Right lobe of liver (tissue), 6 donors: ENCODE results near the gene MYOZ3. TPM values are rescaled to one million over a fixed set of nuclear protein-coding genes. Genes with fewer than 3 reads are reported as not detected.

Source experiments
- ATAC-seq, 4 donors: fragments of 200-7000 bp; cut with Tn5 transposase; one replicate each; pipeline ENCODE4 v1.9.1; 2020; ENCODE audit warnings: mild to moderate bottlenecking in 4 of 4, moderate library complexity in 4 of 4
- DNase-seq, 3 donors: peaks; one replicate each; pipeline ENCODE4 v3.0.0-alpha.2; 2020
- H3K27ac ChIP-seq, 3 donors: fragments of 200-600 bp; one replicate each; pipeline ENCODE4 v1.8.0; 2022
- H3K27me3 ChIP-seq, 2 donors: fragments of 200-600 bp; one replicate each; pipeline ENCODE4 v1.8.0; 2022
- H3K36me3 ChIP-seq, 4 donors: fragments of 200-600 bp; sonication (generic) in 1 of 4; one replicate each; pipeline versions ENCODE4 v1.5.1 to v1.8.0; 2017 to 2022; ENCODE audit warnings: control low read depth in 1 of 4
- H3K4me1 ChIP-seq, 4 donors: fragments of 200-600 bp; sonication (generic) in 1 of 4; one replicate each; pipeline versions ENCODE4 v1.5.1 to v1.8.0; 2017 to 2022; ENCODE audit warnings: control low read depth in 1 of 4
- H3K4me3 ChIP-seq, 3 donors: fragments of 200-600 bp; one replicate each; pipeline ENCODE4 v1.8.0; 2022
- H3K9me3 ChIP-seq, 4 donors: fragments of 200-600 bp; sonication (generic) in 1 of 4; one replicate each; pipeline versions ENCODE4 v1.5.1 to v1.8.0; 2017 to 2022; ENCODE audit warnings: control low read depth in 1 of 4
- POLR2A ChIP-seq: fragments of 450-650 bp; IDR thresholded peaks from one replicate; pipeline ENCODE4 v1.6.1; 2017; ENCODE audit warnings: antibody characterized with exemption, mild to moderate bottlenecking
- WGBS: methylation state at CpG from one replicate; pipeline ENCODE4 v1.1.6; 2018; ENCODE audit warnings: low coverage, low lambda C conversion rate; ENCODE audit not compliant: insufficient coverage; ENCODE audit errors: missing lambda C conversion rate; 5-methylcytosine and 5-hydroxymethylcytosine counted together
- intact Hi-C, 2 donors: fragments of 100-400 bp; cut with DNase I; formaldehyde crosslinking; loops; one replicate each; pipeline versions ENCODE4 v1.11.2 to v1.14.1; 2022
- total RNA-seq, 6 experiments: library from RNA; depleted of rRNA in 2 of 6; stranded (reverse); fragments of >200 nt in 2 of 6; fragmentation: NEBNext Ultra II Directional in 3 of 6; extraction: Animal tissue kit (Norgen Biotek cat#: 25700) in 3 of 6; gene quantifications; one replicate each; pipeline versions ENCODE4 v1.1.0 to v1.2.4, GENCODE V29; 2016 to 2023
- TF ChIP-seq, protein P1 (sequence below), 4 donors: fragments of 200-600 bp in 3 of 4; fragments of 450-650 bp in 1 of 4; IDR thresholded peaks; one replicate each; pipeline versions ENCODE4 v1.5.1 to v1.8.0; 2016 to 2022; ENCODE audit warnings: antibody characterized with exemption in 4 of 4, mild to moderate bottlenecking in 2 of 4
- donor health status: DM: no; HTN: yes; CAD: no.
- donor health status: DM: no; HTN: no; CAD: no.
- donor health status: DM: no; HTN: no; CAD: no.
- donor health status: DM: no; HTN: yes; CAD: no.
- donor health status: DM: no; HTN: yes; CAD: no.

The MYOZ3 gene
- total RNA-seq, 6 experiments from 2014 or later = 0.09 to 0.25 (median 0.12) TPM; not detected in 3

DNA sequence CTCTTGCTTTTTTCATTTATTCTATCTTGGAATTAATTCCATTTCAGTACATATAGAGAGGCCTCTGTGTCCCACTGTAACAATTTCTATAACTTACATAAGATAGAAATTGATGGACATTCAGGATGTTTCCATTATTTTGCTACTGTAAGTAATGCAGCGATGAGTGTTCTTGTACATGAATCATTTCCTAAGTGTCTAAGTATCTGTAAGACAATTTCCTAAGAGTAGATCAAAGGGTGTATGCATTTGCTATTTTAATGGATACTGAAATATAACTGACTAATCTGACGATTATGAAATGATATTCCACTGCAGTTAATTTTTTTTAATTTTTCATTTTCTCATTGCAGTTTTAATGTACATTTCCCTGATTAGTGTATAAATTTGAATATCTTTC, 62.8 kb downstream of the MYOZ3 start:
- H3K4me3 ChIP-seq = no peak overlapping the region
- no peak for TF ChIP-seq POLR2A
- TF ChIP-seq, protein P1, sequence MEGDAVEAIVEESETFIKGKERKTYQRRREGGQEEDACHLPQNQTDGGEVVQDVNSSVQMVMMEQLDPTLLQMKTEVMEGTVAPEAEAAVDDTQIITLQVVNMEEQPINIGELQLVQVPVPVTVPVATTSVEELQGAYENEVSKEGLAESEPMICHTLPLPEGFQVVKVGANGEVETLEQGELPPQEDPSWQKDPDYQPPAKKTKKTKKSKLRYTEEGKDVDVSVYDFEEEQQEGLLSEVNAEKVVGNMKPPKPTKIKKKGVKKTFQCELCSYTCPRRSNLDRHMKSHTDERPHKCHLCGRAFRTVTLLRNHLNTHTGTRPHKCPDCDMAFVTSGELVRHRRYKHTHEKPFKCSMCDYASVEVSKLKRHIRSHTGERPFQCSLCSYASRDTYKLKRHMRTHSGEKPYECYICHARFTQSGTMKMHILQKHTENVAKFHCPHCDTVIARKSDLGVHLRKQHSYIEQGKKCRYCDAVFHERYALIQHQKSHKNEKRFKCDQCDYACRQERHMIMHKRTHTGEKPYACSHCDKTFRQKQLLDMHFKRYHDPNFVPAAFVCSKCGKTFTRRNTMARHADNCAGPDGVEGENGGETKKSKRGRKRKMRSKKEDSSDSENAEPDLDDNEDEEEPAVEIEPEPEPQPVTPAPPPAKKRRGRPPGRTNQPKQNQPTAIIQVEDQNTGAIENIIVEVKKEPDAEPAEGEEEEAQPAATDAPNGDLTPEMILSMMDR (IDR thresholded peaks at IDR 0.05) = no peak
- ATAC-seq (no peak), DNase-seq (no peak)
- peaks cover 0 to 75% (median 21%) of the 10 kb centered on the region in 4 donors for H3K36me3 ChIP-seq
- no peak overlapping the region for H3K27ac ChIP-seq
- intact Hi-C loops = no loop called here
- H3K4me1 ChIP-seq = no peaks in the 10 kb centered on the region
- H3K9me3 ChIP-seq = no peaks in the 10 kb centered on the region
- no peaks in the 10 kb centered on the region for H3K27me3 ChIP-seq
- WGBS = 81% methylated on average over 2 of the region's 2 CpGs

Other genes starting within 250 kb of the MYOZ3 start
- gene CD74, start 248.3 kb upstream of the MYOZ3 start, total RNA-seq = 100 to 1,000 TPM in 5 of 6 experiments, 10 to 100 TPM in 1; 68.4 to 549 (median 211) TPM
- 100 to 1,000 TPM; 573 to 800 (median 663) TPM for gene RPS14, start 211.5 kb upstream of the MYOZ3 start, total RNA-seq
- 10 to 100 TPM; 38.1 to 97.5 (median 76.0) TPM for gene NDST1, start 153.1 kb upstream of the MYOZ3 start, total RNA-seq
- gene SYNPO, start 20.6 kb upstream of the MYOZ3 start, total RNA-seq = 10 to 100 TPM; 23.4 to 51.8 (median 35.6) TPM
- 10 to 100 TPM; 12.3 to 19.4 (median 17.7) TPM for gene RBM22, start 39.8 kb downstream of the MYOZ3 start, total RNA-seq
- 10 to 100 TPM; 25.2 to 30.5 (median 27.6) TPM for gene DCTN4, start 97.8 kb downstream of the MYOZ3 start, total RNA-seq
- 1 to 10 TPM; 1.3 to 8.7 (median 3.6) TPM for gene SMIM3, start 117.5 kb downstream of the MYOZ3 start, total RNA-seq
- not detected for gene IRGM, start 185.3 kb downstream of the MYOZ3 start, total RNA-seq
- 1 to 10 TPM in 1 of 6 experiments, under 1 TPM in 5; 0.18 to 1.0 (median 0.58) TPM for gene ZNF300, start 243.7 kb downstream of the MYOZ3 start, total RNA-seq